ENCODE data around the gene BTG3.

BTG3 gene

GRCh38 chr21:17585875-17586450, 26.7 kb downstream of the BTG3 start:
- DNase-seq (ENCODE audit: low spot score): peak; percentile 39

- no peak for DNase-seq (ENCODE audit: low spot score)
Observed at GRCh38 chr21:17583898-17584297, 28.8 kb downstream of the BTG3 start.

- no peak for DNase-seq (ENCODE audit: low spot score)
Observed at GRCh38 chr21:17580319-17580718, 32.4 kb downstream of the BTG3 start.

- DNase-seq (ENCODE audit: low spot score): no peak
Observed at GRCh38 chr21:17578876-17579275, 33.8 kb downstream of the BTG3 start.

- no peak for DNase-seq (ENCODE audit: low spot score)
Observed at GRCh38 chr21:17578162-17578561, 34.5 kb downstream of the BTG3 start.

GRCh38 chr21:17577701-17578100, 35.0 kb downstream of the BTG3 start:
- DNase-seq (ENCODE audit: low spot score): no peak

- no peak for DNase-seq (ENCODE audit: low spot score)
Observed at GRCh38 chr21:17576080-17576835, 36.4 kb downstream of the BTG3 start.

- DNase-seq (ENCODE audit: low spot score): no peak
Observed at GRCh38 chr21:17575076-17575475, 37.6 kb downstream of the BTG3 start.

GRCh38 chr21:17572431-17572830, 40.3 kb downstream of the BTG3 start:
- no peak for DNase-seq (ENCODE audit: low spot score)

- DNase-seq (ENCODE audit: low spot score): no peak
Observed at GRCh38 chr21:17570786-17571185, 41.9 kb downstream of the BTG3 start.

GRCh38 chr21:17560377-17561025, 52.2 kb downstream of the BTG3 start:
- DNase-seq (ENCODE audit: low spot score): no peak

- no peak for DNase-seq (ENCODE audit: low spot score)
Observed at GRCh38 chr21:17554679-17555465, 57.8 kb downstream of the BTG3 start.

GRCh38 chr21:17554120-17554519, 58.6 kb downstream of the BTG3 start:
- DNase-seq (ENCODE audit: low spot score): no peak

GRCh38 chr21:17552410-17552809, 60.3 kb downstream of the BTG3 start:
- DNase-seq (ENCODE audit: low spot score): no peak

GRCh38 chr21:17550671-17551308, 61.9 kb downstream of the BTG3 start:
- no peak for DNase-seq (ENCODE audit: low spot score)

- no peak for DNase-seq (ENCODE audit: low spot score)
Observed at GRCh38 chr21:17548262-17548661, 64.4 kb downstream of the BTG3 start.

GRCh38 chr21:17545007-17545406, 67.7 kb downstream of the BTG3 start:
- no peak for DNase-seq (ENCODE audit: low spot score)

Measured in activated CD4-positive, alpha-beta T cell treated with anti-CD3 and anti-CD28 coated beads, Interleukin-2, Interleukin-4, amounts not matched to agents 100 ng/mL and 50 ng/mL, durations not matched to agents 16 hours and 8 hours (primary cell).